Measurements from ENCODE around the gene TBC1D5.

Gene TBC1D5

GRCh38 chr3:17584066-17584465 lies 158.4 kb downstream of the TBC1D5 start:
- DNase-seq = no peak

- DNase-seq = no peak
These were observed 158.9 kb downstream of the TBC1D5 start for GRCh38 chr3:17583530-17583929.

- DNase-seq = no peak
These were observed 160.9 kb downstream of the TBC1D5 start for GRCh38 chr3:17581421-17582080.

- no peak for DNase-seq
These were observed 161.5 kb downstream of the TBC1D5 start for GRCh38 chr3:17580901-17581300.

GRCh38 chr3:17579289-17580031 lies 163.0 kb downstream of the TBC1D5 start:
- no peak for DNase-seq

- DNase-seq = no peak
These were observed 164.5 kb downstream of the TBC1D5 start for GRCh38 chr3:17577796-17578520.

- no peak for DNase-seq
These were observed 169.0 kb downstream of the TBC1D5 start for GRCh38 chr3:17573396-17573795.

- DNase-seq = no peak
These were observed 170.7 kb downstream of the TBC1D5 start for GRCh38 chr3:17571686-17572085.

GRCh38 chr3:17562845-17563244 lies 179.6 kb downstream of the TBC1D5 start:
- no peak for DNase-seq

GRCh38 chr3:17558565-17558964 lies 183.9 kb downstream of the TBC1D5 start:
- DNase-seq = no peak

GRCh38 chr3:17557749-17558463 lies 184.5 kb downstream of the TBC1D5 start:
- DNase-seq = no peak

- DNase-seq = no peak
These were observed 186.9 kb downstream of the TBC1D5 start for GRCh38 chr3:17555525-17555924.

- DNase-seq = no peak
These were observed 188.4 kb downstream of the TBC1D5 start for GRCh38 chr3:17554078-17554477.

- DNase-seq = no peak
These were observed 189.4 kb downstream of the TBC1D5 start for GRCh38 chr3:17553080-17553479.

- no peak for DNase-seq
These were observed 190.1 kb downstream of the TBC1D5 start for GRCh38 chr3:17552351-17552750.

GRCh38 chr3:17551895-17552294 lies 190.5 kb downstream of the TBC1D5 start:
- no peak for DNase-seq

GRCh38 chr3:17551333-17551732 lies 191.1 kb downstream of the TBC1D5 start:
- no peak for DNase-seq

GRCh38 chr3:17550624-17551023 lies 191.8 kb downstream of the TBC1D5 start:
- DNase-seq = no peak

- DNase-seq = no peak
These were observed 195.8 kb downstream of the TBC1D5 start for GRCh38 chr3:17546500-17547255.

GRCh38 chr3:17544632-17545031 lies 197.8 kb downstream of the TBC1D5 start:
- DNase-seq = no peak

GRCh38 chr3:17542591-17542990 lies 199.8 kb downstream of the TBC1D5 start:
- no peak for DNase-seq

- no peak for DNase-seq
These were observed 203.0 kb downstream of the TBC1D5 start for GRCh38 chr3:17539436-17539835.

GRCh38 chr3:17535274-17535673 lies 207.2 kb downstream of the TBC1D5 start:
- DNase-seq = no peak
